Kidney (tissue), 14 donors: ENCODE measurements around the gene AFAP1L2. TPM values are rescaled to one million over a fixed set of nuclear protein-coding genes. Genes with fewer than 3 reads are reported as not detected.
A peak's percentile ranks its signal among the peaks of the same experiment; 100 is the strongest.

Experiments
- DNase-seq, 5 donors: peaks; one replicate each; pipeline ENCODE4 v3.0.0-alpha.2; 2013 to 2020
- FAIRE-seq: peaks from 2 replicates; lab custom pipeline; 2012; peaks lifted over from hg19 to GRCh38; lab: Jason Lieb, UNC
- H3K27ac ChIP-seq, 2 donors: one replicate each; pipeline ENCODE4 v1.7.0; 2013; ENCODE audit warnings: low read depth in 2 of 2, low read length in 2 of 2, inconsistent platforms in 1 of 2
- H3K27me3 ChIP-seq: one replicate; pipeline ENCODE4 v1.7.1; 2013; ENCODE audit warnings: low read length, inconsistent platforms; ENCODE audit not compliant: control insufficient read depth, insufficient read depth
- H3K36me3 ChIP-seq, 3 donors: one replicate each; pipeline versions ENCODE4 v1.7.0 to v1.7.1; 2013; ENCODE audit warnings: low read length in 3 of 3, control low read depth in 1 of 3, inconsistent platforms in 1 of 3; ENCODE audit not compliant: insufficient read depth in 3 of 3, control insufficient read depth in 2 of 3
- H3K4me1 ChIP-seq, 3 donors: one replicate each; pipeline versions ENCODE4 v1.7.0 to v1.7.1; 2013; ENCODE audit warnings: low read length in 3 of 3, inconsistent platforms in 1 of 3, low read depth in 1 of 3; ENCODE audit not compliant: control insufficient read depth in 2 of 3, insufficient read depth in 2 of 3
- H3K4me3 ChIP-seq, 3 donors: one replicate each; pipeline versions ENCODE4 v1.7.0 to v1.8.1; 2013; ENCODE audit warnings: low read length in 3 of 3, control low read depth in 1 of 3, inconsistent platforms in 1 of 3
- H3K9ac ChIP-seq, 3 donors: one replicate each; pipeline versions ENCODE4 v1.7.0 to v1.7.1; 2013; ENCODE audit warnings: low read length in 3 of 3, control low read depth in 1 of 3, inconsistent platforms in 1 of 3
- H3K9me3 ChIP-seq, 3 donors: one replicate each; pipeline versions ENCODE4 v1.7.0 to v1.7.1; 2013; ENCODE audit warnings: low read length in 3 of 3, control low read depth in 1 of 3, inconsistent platforms in 1 of 3; ENCODE audit not compliant: control insufficient read depth in 2 of 3, insufficient read depth in 1 of 3
- CTCF ChIP-seq: IDR thresholded peaks from 3 replicates; pipeline ENCODE4 v1.5.1; 2012; ENCODE audit warnings: mild to moderate bottlenecking, moderate library complexity, borderline replicate concordance; ENCODE audit not compliant: insufficient read depth; ENCODE audit errors: extremely low read depth
- intact Hi-C: fragments of 100-400 bp; cut with DNase I; formaldehyde crosslinking; loops from one replicate; pipeline ENCODE4 v1.11.1; 2022
- polyA plus RNA-seq: library from polyadenylated mRNA; stranded (reverse); fragments of 350-450 nt; fragmentation: Illumina TruSeq; extraction: RNeasy Lipid Tissue Mini Kit (QIAGEN cat#74804); gene quantifications from one replicate; pipeline ENCODE4 v1.2.3, GENCODE V29; 2014; ENCODE audit warnings: low read depth, low replicate concordance; ENCODE audit not compliant: insufficient read depth
- total RNA-seq: library from RNA; stranded (reverse); fragmentation: NEBNext Ultra II Directional; extraction: Animal tissue kit (Norgen Biotek cat#: 25700); gene quantifications from one replicate; pipeline ENCODE4 v1.2.1, GENCODE V29; 2021
- donor health status: control.
- donor health status: control.
- donor health status: control.
- donor health status: control.
- donor health status: control.
- donor health status: DM: yes; HTN: yes; CAD: no.
- donor health status: Normal renal cell carcinoma (clear cell type).

AFAP1L2 gene
- total and polyA plus RNA-seq, 2 donors from 2014 or later: 19.8 to 24.0 TPM

DNA sequence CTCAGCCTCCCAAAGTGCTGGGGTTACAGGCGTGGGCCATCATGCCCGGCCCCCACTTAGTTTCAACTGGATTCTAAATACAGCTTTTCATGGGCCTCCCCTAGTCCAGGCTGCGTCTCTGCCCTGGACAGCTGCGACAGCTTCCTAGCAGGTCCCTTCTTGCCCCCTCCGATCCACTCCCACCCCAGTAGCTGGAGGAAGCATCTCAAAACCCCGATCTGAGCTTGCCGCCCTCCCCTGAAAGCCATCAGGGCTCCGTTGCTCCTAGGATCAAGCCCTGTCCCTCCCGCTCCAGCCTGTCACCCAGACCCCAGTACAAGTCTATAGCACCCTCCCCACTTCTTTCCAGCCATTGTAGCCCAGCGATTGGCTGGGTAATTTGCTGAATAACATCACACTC is 100.7 kb downstream of the AFAP1L2 start:
- intact Hi-C loops: loop anchor here (10.0 kb wide), 1 partner anchor 131 kb away; no protein-coding TSS in a partner anchor
- Histone ChIP-seq H3K4me1 (peaks cover 0 to 7% (median 7%) of the 10 kb centered on the region in 3 donors), H3K27me3 (no peaks in the 10 kb centered on the region), H3K27ac (peak overlapping the region in 1 of 2 donors; percentile 51), H3K4me3 (no peak overlapping the region), H3K9me3 (no peaks in the 10 kb centered on the region), H3K9ac (no peak overlapping the region), H3K36me3 (peaks cover 0 to 6% (median 3%) of the 10 kb centered on the region in 3 donors)
- FAIRE-seq (no peak), DNase-seq (peak in 1 of 5 donors; percentile 53)
- no peak for TF ChIP-seq CTCF

- intact Hi-C loops: loop anchor here (10.0 kb wide), 1 partner anchor 133 kb away; no protein-coding TSS in a partner anchor
- Histone ChIP-seq H3K36me3 (peaks cover 0 to 10% (median 8%) of the 10 kb centered on the region in 3 donors), H3K4me1 (peaks cover 0 to 7% (median 7%) of the 10 kb centered on the region in 3 donors), H3K9me3 (no peaks in the 10 kb centered on the region), H3K9ac (no peak overlapping the region), H3K27ac (no peak overlapping the region), H3K4me3 (no peak overlapping the region), H3K27me3 (no peaks in the 10 kb centered on the region)
- DNase-seq: peak in 1 of 5 donors; percentile 35
- no peak for FAIRE-seq
- TF ChIP-seq CTCF: no peak
Observed at GRCh38 chr10:114301951-114302710, 102.2 kb downstream of the AFAP1L2 start.

GRCh38 chr10:114301177-114301576 is 103.1 kb downstream of the AFAP1L2 start:
- DNase-seq (peak in 1 of 5 donors; percentile 46), FAIRE-seq (no peak)
- Histone ChIP-seq H3K4me1 (peaks cover 0 to 7% (median 7%) of the 10 kb centered on the region in 3 donors), H3K9me3 (peaks cover 0 to 4% (median 2%) of the 10 kb centered on the region in 3 donors), H3K27ac (no peak overlapping the region), H3K9ac (no peak overlapping the region), H3K27me3 (no peaks in the 10 kb centered on the region), H3K36me3 (peaks cover 1 to 17% (median 15%) of the 10 kb centered on the region in 3 donors), H3K4me3 (no peak overlapping the region)
- intact Hi-C loops: loop anchor here (10.0 kb wide), 1 partner anchor 134 kb away; no protein-coding TSS in a partner anchor
- TF ChIP-seq CTCF: no peak
